RWPE1 (cell line): ENCODE measurements around the gene OGFRL1.
A peak's percentile ranks its signal among the peaks of the same experiment; 100 is the strongest.

Experiments used
- CTCF ChIA-PET: fragments of 350-600 bp; sonication (Branson Sonifier 250); formaldehyde crosslinking; extraction: SDS; loops from one replicate; lab custom pipeline; 2021; lab: Yijun Ruan, JAX
- POLR2A ChIA-PET: fragments of 400-600 bp; formaldehyde crosslinking; extraction: SDS; loops from one replicate; lab custom pipeline; 2020; ENCODE audit warnings: antibody characterized with exemption; ENCODE audit not compliant: low non-redundant PET; lab: Yijun Ruan, JAX
- DNase-seq: peaks from one replicate; pipeline ENCODE4 v3.0.0; 2012; ENCODE audit warnings: low spot score
- H3K27ac ChIP-seq: fragments of 450-650 bp; 2 replicates; pipeline ENCODE4 v1.5.1; 2017
- CTCF ChIP-seq: fragments of 450-650 bp; conservative IDR thresholded peaks from 2 replicates; pipeline ENCODE4 v1.5.1; 2017; ENCODE audit warnings: low read depth, mild to moderate bottlenecking

The OGFRL1 gene

GRCh38 chr6:71284785-71285184, 3.8 kb upstream of the OGFRL1 start:
- no peak for TF ChIP-seq CTCF
- H3K27ac ChIP-seq = no peak overlapping the region
- peak; percentile 43 for DNase-seq
- POLR2A ChIA-PET = no interaction called here
- CTCF ChIA-PET = no interaction called here

GRCh38 chr6:71287038-71287437, 1.6 kb upstream of the OGFRL1 start:
- POLR2A ChIA-PET = no interaction called here
- CTCF ChIA-PET = no interaction called here
- H3K27ac ChIP-seq = peak overlapping the region; percentile 67
- TF ChIP-seq CTCF = no peak
- no peak for DNase-seq

- POLR2A ChIA-PET = no interaction called here
- CTCF ChIA-PET = interaction anchor here (0.6 to 1.2 kb wide), 4 partner anchors 58 to 372 kb away, joined by 3 to 5 read pairs (median 3); no protein-coding TSS in a partner anchor
- peak overlapping the region; percentile 89 for H3K27ac ChIP-seq
- no peak for DNase-seq
- no peak for TF ChIP-seq CTCF
Observed at GRCh38 chr6:71287926-71288227, 734 bp upstream of the OGFRL1 start.

- POLR2A ChIA-PET = interaction anchor here (0.6 kb wide), 1 partner anchor 68 kb away, joined by 3 read pairs; no protein-coding TSS in a partner anchor
- peak; percentile 20 for DNase-seq
- CTCF ChIA-PET = interaction anchor here (0.6 to 1.5 kb wide), 7 partner anchors 9 to 1850 kb away, joined by 3 to 6 read pairs (median 4); no protein-coding TSS in a partner anchor
Observed at GRCh38 chr6:71289039-71289801, 609 bp downstream of the OGFRL1 start.

GRCh38 chr6:71289802-71290175, 1.2 kb downstream of the OGFRL1 start:
- ChIA-PET CTCF (interaction anchor here (0.6 to 1.5 kb wide), 4 partner anchors 10 to 102 kb away, joined by 3 to 6 read pairs (median 4); no protein-coding TSS in a partner anchor), POLR2A (no interaction called here)
- no peak overlapping the region for H3K27ac ChIP-seq
- no peak for DNase-seq
- no peak for TF ChIP-seq CTCF

More at GRCh38 chr6:71289039-71289801, 609 bp downstream of the OGFRL1 start:
- no peak for TF ChIP-seq CTCF
- H3K27ac ChIP-seq = peak overlapping the region; percentile 89

GRCh38 chr6:71290611-71291010, 2.0 kb downstream of the OGFRL1 start:
- no peak for TF ChIP-seq CTCF

More at GRCh38 chr6:71290611-71291010, 2.0 kb downstream of the OGFRL1 start:
- ChIA-PET POLR2A (no interaction called here), CTCF (no interaction called here)
- H3K27ac ChIP-seq = no peak overlapping the region
- DNase-seq = no peak
